ENCODE results near the gene PPRC1.

The PPRC1 gene

GRCh38 chr10:102120142-102120990 lies 12.5 kb upstream of the PPRC1 start, which contains the start of gene LDB1:
Gene LDB1 (minus strand): TSS chr10:102120368. CDS start chr10:102120110, 258 bp downstream.
- peak within 1 kb of the TSS; percentile 77 for H3K4me3 ChIP-seq (ENCODE audit: low read depth, low read length)
- H3K9me3 ChIP-seq (ENCODE audit: severe bottlenecking): no peaks in the 10 kb centered on the region
- peak; percentile 83 for DNase-seq
- peak within 1 kb of the TSS; percentile 88 for H3K27ac ChIP-seq
- H3K36me3 ChIP-seq: no peaks in the 10 kb centered on the region
- no peak for TF ChIP-seq CTCF (IDR thresholded peaks at IDR 0.05; ENCODE audit: low read depth, low read length)
- H3K27me3 ChIP-seq (ENCODE audit: insufficient read depth, low read depth, severe bottlenecking): no peaks in the 10 kb centered on the region

GRCh38 chr10:102120991-102121738 lies 11.7 kb upstream of the PPRC1 start:
- DNase-seq: peak; percentile 74
- H3K36me3 ChIP-seq: no peaks in the 10 kb centered on the region
- H3K27me3 ChIP-seq (ENCODE audit: insufficient read depth, low read depth, severe bottlenecking): no peaks in the 10 kb centered on the region
- H3K9me3 ChIP-seq (ENCODE audit: severe bottlenecking): no peaks in the 10 kb centered on the region
- no peak for TF ChIP-seq CTCF (IDR thresholded peaks at IDR 0.05; ENCODE audit: low read depth, low read length)
- H3K4me3 ChIP-seq (ENCODE audit: low read depth, low read length): peak overlapping the region; percentile 77
- H3K27ac ChIP-seq: peak overlapping the region; percentile 88

GRCh38 chr10:102121739-102122372 lies 11.0 kb upstream of the PPRC1 start:
- Histone ChIP-seq H3K27me3 (ENCODE audit: insufficient read depth, low read depth, severe bottlenecking) (no peaks in the 10 kb centered on the region), H3K9me3 (ENCODE audit: severe bottlenecking) (no peaks in the 10 kb centered on the region), H3K27ac (peak overlapping the region; percentile 88), H3K36me3 (no peaks in the 10 kb centered on the region), H3K4me3 (ENCODE audit: low read depth, low read length) (no peak overlapping the region)
- no peak for TF ChIP-seq CTCF (IDR thresholded peaks at IDR 0.05; ENCODE audit: low read depth, low read length)
- DNase-seq: peak; percentile 33

GRCh38 chr10:102122450-102122849 lies 10.4 kb upstream of the PPRC1 start:
- no peak for DNase-seq
- TF ChIP-seq CTCF (IDR thresholded peaks at IDR 0.05; ENCODE audit: low read depth, low read length): no peak
- H3K4me3 ChIP-seq (ENCODE audit: low read depth, low read length): no peak overlapping the region
- H3K27me3 ChIP-seq (ENCODE audit: insufficient read depth, low read depth, severe bottlenecking): no peaks in the 10 kb centered on the region
- H3K9me3 ChIP-seq (ENCODE audit: severe bottlenecking): no peaks in the 10 kb centered on the region
- H3K36me3 ChIP-seq: no peaks in the 10 kb centered on the region
- H3K27ac ChIP-seq: no peak overlapping the region

GRCh38 chr10:102123223-102123622 lies 9.6 kb upstream of the PPRC1 start:
- H3K36me3 ChIP-seq: no peaks in the 10 kb centered on the region
- TF ChIP-seq CTCF (IDR thresholded peaks at IDR 0.05; ENCODE audit: low read depth, low read length): no peak
- no peak overlapping the region for H3K4me3 ChIP-seq (ENCODE audit: low read depth, low read length)
- H3K27me3 ChIP-seq (ENCODE audit: insufficient read depth, low read depth, severe bottlenecking): no peaks in the 10 kb centered on the region
- H3K9me3 ChIP-seq (ENCODE audit: severe bottlenecking): no peaks in the 10 kb centered on the region
- no peak overlapping the region for H3K27ac ChIP-seq
- no peak for DNase-seq
